ENCODE measurements around the gene NLK.
"Not testable (repeated sequence)": the region's sequence is repeated elsewhere in the genome, so short reads cannot be mapped to it uniquely, and the experiment has no call there.

Gene NLK

GRCh38 chr17:28235066-28235700 is 192.7 kb downstream of the NLK start:
- not testable (repeated sequence) for H3K27me3 ChIP-seq (ENCODE audit: control insufficient read depth in 1 of 2, insufficient read depth in 2 of 2, low read length in 2 of 2); H3K9ac ChIP-seq (ENCODE audit: low read length); H3K36me3 ChIP-seq (ENCODE audit: insufficient read depth, low read length); H3K4me1 ChIP-seq (ENCODE audit: insufficient read depth, low read length); H3K4me3 ChIP-seq (ENCODE audit: low read depth in 1 of 2, low read length in 2 of 2); H3K27ac ChIP-seq (ENCODE audit: low read depth, low read length); H3K9me3 ChIP-seq (ENCODE audit: low read length)

GRCh38 chr17:28236033-28236653 is 193.7 kb downstream of the NLK start:
- H3K4me1 ChIP-seq (ENCODE audit: insufficient read depth, low read length); H3K27me3 ChIP-seq (ENCODE audit: control insufficient read depth in 1 of 2, insufficient read depth in 2 of 2, low read length in 2 of 2); H3K27ac ChIP-seq (ENCODE audit: low read depth, low read length); H3K4me3 ChIP-seq (ENCODE audit: low read depth in 1 of 2, low read length in 2 of 2); H3K9ac ChIP-seq (ENCODE audit: low read length); H3K9me3 ChIP-seq (ENCODE audit: low read length); H3K36me3 ChIP-seq (ENCODE audit: insufficient read depth, low read length): not testable (repeated sequence)

- H3K4me1 ChIP-seq (ENCODE audit: insufficient read depth, low read length); H3K9me3 ChIP-seq (ENCODE audit: low read length); H3K4me3 ChIP-seq (ENCODE audit: low read depth in 1 of 2, low read length in 2 of 2); H3K36me3 ChIP-seq (ENCODE audit: insufficient read depth, low read length); H3K27ac ChIP-seq (ENCODE audit: low read depth, low read length); H3K9ac ChIP-seq (ENCODE audit: low read length); H3K27me3 ChIP-seq (ENCODE audit: control insufficient read depth in 1 of 2, insufficient read depth in 2 of 2, low read length in 2 of 2): not testable (repeated sequence)
These were observed 196.2 kb downstream of the NLK start for GRCh38 chr17:28238547-28239270.

GRCh38 chr17:28239271-28239624 is 196.8 kb downstream of the NLK start:
- Histone ChIP-seq H3K9ac (ENCODE audit: low read length) (no peak overlapping the region), H3K27ac (ENCODE audit: low read depth, low read length) (no peak overlapping the region), H3K4me3 (ENCODE audit: low read depth in 1 of 2, low read length in 2 of 2) (no peak overlapping the region), H3K9me3 (ENCODE audit: low read length) (no peaks in the 10 kb centered on the region), H3K4me1 (ENCODE audit: insufficient read depth, low read length) (no peaks in the 10 kb centered on the region), H3K27me3 (ENCODE audit: control insufficient read depth in 1 of 2, insufficient read depth in 2 of 2, low read length in 2 of 2) (no peaks in the 10 kb centered on the region), H3K36me3 (ENCODE audit: insufficient read depth, low read length) (no peaks in the 10 kb centered on the region)

GRCh38 chr17:28240688-28241340 is 198.3 kb downstream of the NLK start:
- H3K27ac ChIP-seq (ENCODE audit: low read depth, low read length), result no peak overlapping the region
- no peak overlapping the region for H3K9ac ChIP-seq (ENCODE audit: low read length)

GRCh38 chr17:28242791-28243190 is 200.3 kb downstream of the NLK start:
- H3K27me3 ChIP-seq (ENCODE audit: control insufficient read depth in 1 of 2, insufficient read depth in 2 of 2, low read length in 2 of 2), result no peaks in the 10 kb centered on the region
- no peaks in the 10 kb centered on the region for H3K4me1 ChIP-seq (ENCODE audit: insufficient read depth, low read length)
- H3K27ac ChIP-seq (ENCODE audit: low read depth, low read length), result no peak overlapping the region
- no peak overlapping the region for H3K9ac ChIP-seq (ENCODE audit: low read length)
- H3K4me3 ChIP-seq (ENCODE audit: low read depth in 1 of 2, low read length in 2 of 2), result no peak overlapping the region
- no peaks in the 10 kb centered on the region for H3K9me3 ChIP-seq (ENCODE audit: low read length)
- H3K36me3 ChIP-seq (ENCODE audit: insufficient read depth, low read length), result no peaks in the 10 kb centered on the region

More at GRCh38 chr17:28240688-28241340, 198.3 kb downstream of the NLK start:
- Histone ChIP-seq H3K9me3 (ENCODE audit: low read length) (no peaks in the 10 kb centered on the region), H3K4me1 (ENCODE audit: insufficient read depth, low read length) (no peaks in the 10 kb centered on the region), H3K4me3 (ENCODE audit: low read depth in 1 of 2, low read length in 2 of 2) (no peak overlapping the region), H3K27me3 (ENCODE audit: control insufficient read depth in 1 of 2, insufficient read depth in 2 of 2, low read length in 2 of 2) (no peaks in the 10 kb centered on the region), H3K36me3 (ENCODE audit: insufficient read depth, low read length) (no peaks in the 10 kb centered on the region)

GRCh38 chr17:28243268-28243667 is 200.8 kb downstream of the NLK start:
- H3K4me3 ChIP-seq (ENCODE audit: low read depth in 1 of 2, low read length in 2 of 2); H3K9ac ChIP-seq (ENCODE audit: low read length); H3K27ac ChIP-seq (ENCODE audit: low read depth, low read length); H3K9me3 ChIP-seq (ENCODE audit: low read length); H3K4me1 ChIP-seq (ENCODE audit: insufficient read depth, low read length); H3K27me3 ChIP-seq (ENCODE audit: control insufficient read depth in 1 of 2, insufficient read depth in 2 of 2, low read length in 2 of 2); H3K36me3 ChIP-seq (ENCODE audit: insufficient read depth, low read length): not testable (repeated sequence)

- Histone ChIP-seq H3K9me3 (ENCODE audit: low read length) (no peaks in the 10 kb centered on the region), H3K9ac (ENCODE audit: low read length) (no peak overlapping the region), H3K4me1 (ENCODE audit: insufficient read depth, low read length) (no peaks in the 10 kb centered on the region), H3K27me3 (ENCODE audit: control insufficient read depth in 1 of 2, insufficient read depth in 2 of 2, low read length in 2 of 2) (no peaks in the 10 kb centered on the region), H3K27ac (ENCODE audit: low read depth, low read length) (no peak overlapping the region), H3K36me3 (ENCODE audit: insufficient read depth, low read length) (no peaks in the 10 kb centered on the region), H3K4me3 (ENCODE audit: low read depth in 1 of 2, low read length in 2 of 2) (no peak overlapping the region)
These were observed 202.0 kb downstream of the NLK start for GRCh38 chr17:28244446-28244845.
